VCaP (cell line): ENCODE measurements around the gene CDCA7L.

Experiments used
- H3K27ac ChIP-seq: fragments of 450-650 bp; 2 replicates; pipeline ENCODE4 v1.5.1; 2017
- CTCF ChIP-seq: fragments of 450-650 bp; conservative IDR thresholded peaks from 2 replicates; pipeline ENCODE4 v1.5.1; 2017; ENCODE audit warnings: mild to moderate bottlenecking, moderate library complexity

CDCA7L gene

DNA sequence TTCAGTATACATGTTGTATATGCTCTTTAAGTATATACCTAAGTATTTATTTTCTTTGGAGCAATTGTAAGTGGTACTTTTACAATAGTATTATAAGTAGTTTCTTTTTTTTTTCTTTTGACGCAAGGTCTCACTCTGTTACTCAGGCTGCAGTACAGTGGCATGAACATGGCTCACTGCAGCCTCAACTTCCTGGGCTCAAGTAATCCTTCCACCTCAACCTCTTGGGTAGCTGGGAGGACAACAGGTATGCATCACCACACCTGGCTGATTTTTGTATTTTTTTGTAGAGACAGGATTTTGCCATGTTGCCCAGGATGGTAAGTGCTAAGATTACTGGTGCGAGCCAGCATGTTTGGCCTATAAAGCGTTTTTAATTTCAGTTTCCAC, 13.7 kb upstream of the CDCA7L start:
- no peak for TF ChIP-seq CTCF
- H3K27ac ChIP-seq, result no peak overlapping the region

GRCh38 chr7:21953781-21954180, 8.1 kb upstream of the CDCA7L start:
- peak overlapping the region; percentile 59 for H3K27ac ChIP-seq
- no peak for TF ChIP-seq CTCF

- no peak for TF ChIP-seq CTCF
- H3K27ac ChIP-seq, result peak overlapping the region; percentile 83
Observed at GRCh38 chr7:21948887-21949540, 3.3 kb upstream of the CDCA7L start.

GRCh38 chr7:21948364-21948763, 2.7 kb upstream of the CDCA7L start:
- H3K27ac ChIP-seq, result peak overlapping the region; percentile 83
- TF ChIP-seq CTCF, result no peak

DNA sequence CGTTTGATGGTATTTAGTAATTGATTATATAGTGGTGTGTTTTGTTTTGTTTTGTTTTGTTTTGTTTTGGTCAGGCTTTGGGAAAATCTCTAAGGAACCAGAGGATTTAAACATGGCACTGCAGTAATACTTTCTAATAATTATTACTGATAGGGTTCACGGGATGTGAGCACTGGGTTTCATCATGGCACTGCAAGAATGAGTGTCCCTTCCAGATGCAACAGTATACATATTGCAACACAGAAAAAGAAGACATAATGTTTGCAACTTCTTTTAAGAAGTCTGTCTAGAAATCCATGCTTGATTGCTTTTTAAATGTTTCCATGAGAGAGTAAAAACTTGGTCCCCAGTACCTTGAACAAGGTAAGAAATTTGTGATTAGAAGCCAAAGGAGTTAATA, 2.2 kb upstream of the CDCA7L start:
- TF ChIP-seq CTCF, result no peak
- peak overlapping the region; percentile 83 for H3K27ac ChIP-seq

DNA sequence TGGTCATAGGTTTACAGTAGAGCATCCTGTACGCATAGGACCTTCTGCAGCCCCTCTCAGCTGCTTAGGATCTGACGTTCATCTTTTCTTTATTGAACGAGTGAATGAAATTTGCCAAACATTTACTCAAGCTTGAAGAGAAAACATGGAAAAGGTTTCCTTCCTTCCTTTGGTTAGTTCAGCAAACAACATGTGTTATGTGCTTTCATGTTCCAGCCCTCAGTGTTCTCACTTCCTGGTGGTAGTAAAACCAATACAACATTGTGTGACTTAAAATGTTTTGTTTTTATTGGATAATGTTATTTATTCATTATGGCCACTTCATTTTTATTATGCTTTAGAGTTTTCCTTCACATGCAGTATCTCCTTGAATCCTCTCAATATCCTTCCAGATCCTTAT, 1.4 kb upstream of the CDCA7L start:
- peak overlapping the region; percentile 83 for H3K27ac ChIP-seq
- no peak for TF ChIP-seq CTCF

- H3K27ac ChIP-seq, result peak overlapping the region; percentile 83
- TF ChIP-seq CTCF, result no peak
Observed at GRCh38 chr7:21946222-21946709, 567 bp upstream of the CDCA7L start.
